GM08714 (cell line): ENCODE data around the gene FYN.

Experiments used
- H3K4me3 ChIP-seq: fragments of 200-500 bp; sonication (Bioruptor generic); 2 replicates; pipeline ENCODE4 v1.5.1; 2014; ENCODE audit warnings: mild to moderate bottlenecking, low read length, inconsistent platforms
- ZNF274 ChIP-seq: IDR thresholded peaks from 2 replicates; pipeline ENCODE4 v1.6.1; 2012; ENCODE audit warnings: mild to moderate bottlenecking, low read depth, low read length

The FYN gene

GRCh38 chr6:111674413-111674812 lies 198.8 kb downstream of the FYN start:
- no peak overlapping the region for H3K4me3 ChIP-seq
- no peak for TF ChIP-seq ZNF274

- H3K4me3 ChIP-seq: no peak overlapping the region
- no peak for TF ChIP-seq ZNF274
These were observed 199.3 kb downstream of the FYN start for GRCh38 chr6:111673937-111674336.

- TF ChIP-seq ZNF274: no peak
- H3K4me3 ChIP-seq: no peak overlapping the region
These were observed 199.7 kb downstream of the FYN start for GRCh38 chr6:111673532-111673931.

- no peak for TF ChIP-seq ZNF274
These were observed 200.3 kb downstream of the FYN start for GRCh38 chr6:111672761-111673450.

GRCh38 chr6:111669326-111669725 lies 203.9 kb downstream of the FYN start:
- H3K4me3 ChIP-seq: no peak overlapping the region
- TF ChIP-seq ZNF274: no peak

More at GRCh38 chr6:111672761-111673450, 200.3 kb downstream of the FYN start:
- H3K4me3 ChIP-seq: no peak overlapping the region

- no peak overlapping the region for H3K4me3 ChIP-seq
- TF ChIP-seq ZNF274: no peak
These were observed 204.8 kb downstream of the FYN start for GRCh38 chr6:111668410-111668809.

GRCh38 chr6:111667931-111668330 lies 205.3 kb downstream of the FYN start:
- H3K4me3 ChIP-seq: no peak overlapping the region
- no peak for TF ChIP-seq ZNF274

- no peak overlapping the region for H3K4me3 ChIP-seq
- TF ChIP-seq ZNF274: no peak
These were observed 206.4 kb downstream of the FYN start for GRCh38 chr6:111666847-111667246.

- no peak overlapping the region for H3K4me3 ChIP-seq
- no peak for TF ChIP-seq ZNF274
These were observed 208.7 kb downstream of the FYN start for GRCh38 chr6:111664565-111665030.

GRCh38 chr6:111663692-111664564 lies 209.3 kb downstream of the FYN start:
- TF ChIP-seq ZNF274: no peak
- H3K4me3 ChIP-seq: no peak overlapping the region

- TF ChIP-seq ZNF274: no peak
- H3K4me3 ChIP-seq: no peak overlapping the region
These were observed 210.3 kb downstream of the FYN start for GRCh38 chr6:111662794-111663593.

GRCh38 chr6:111662072-111662793 lies 211.0 kb downstream of the FYN start:
- TF ChIP-seq ZNF274: no peak
- H3K4me3 ChIP-seq: no peak overlapping the region

- TF ChIP-seq ZNF274: no peak
- no peak overlapping the region for H3K4me3 ChIP-seq
These were observed 211.7 kb downstream of the FYN start for GRCh38 chr6:111661541-111662061.
